ENCODE results near the gene WNT7A.

WNT7A gene

GRCh38 chr3:13785351-13785750 is 94.5 kb downstream of the WNT7A start:
- FAIRE-seq (no peak), DNase-seq (ENCODE audit: insufficient read length, low spot score) (no peak)
- no peak for TF ChIP-seq CTCF (IDR thresholded peaks at IDR 0.05; ENCODE audit: insufficient read depth, missing control alignments)

- DNase-seq (ENCODE audit: insufficient read length, low spot score) = no peak
- no peak for FAIRE-seq
- TF ChIP-seq CTCF (IDR thresholded peaks at IDR 0.05; ENCODE audit: insufficient read depth, missing control alignments) = no peak
Measured at GRCh38 chr3:13783476-13783875, 96.4 kb downstream of the WNT7A start.

- no peak for DNase-seq (ENCODE audit: insufficient read length, low spot score)
- no peak for TF ChIP-seq CTCF (IDR thresholded peaks at IDR 0.05; ENCODE audit: insufficient read depth, missing control alignments)
- FAIRE-seq = no peak
Measured at GRCh38 chr3:13782501-13782900, 97.4 kb downstream of the WNT7A start.

- TF ChIP-seq CTCF (IDR thresholded peaks at IDR 0.05; ENCODE audit: insufficient read depth, missing control alignments) = no peak
- DNase-seq (ENCODE audit: insufficient read length, low spot score) (no peak), FAIRE-seq (no peak)
Measured at GRCh38 chr3:13781417-13781816, 98.5 kb downstream of the WNT7A start.

- no peak for TF ChIP-seq CTCF (IDR thresholded peaks at IDR 0.05; ENCODE audit: insufficient read depth, missing control alignments)
- no peak for FAIRE-seq
Measured at GRCh38 chr3:13780432-13781176, 99.3 kb downstream of the WNT7A start.

GRCh38 chr3:13776253-13777050 is 103.4 kb downstream of the WNT7A start:
- no peak for DNase-seq (ENCODE audit: insufficient read length, low spot score)
- no peak for FAIRE-seq
- TF ChIP-seq CTCF (IDR thresholded peaks at IDR 0.05; ENCODE audit: insufficient read depth, missing control alignments) = no peak

More at GRCh38 chr3:13780432-13781176, 99.3 kb downstream of the WNT7A start:
- DNase-seq (ENCODE audit: insufficient read length, low spot score) = no peak

Measured in D721Med (cell line).